OCI-LY3 (cell line): Measurements from ENCODE around the gene SGSM1.

Experiments
- H2AFZ ChIP-seq: fragments of 200-600, 300-600 bp; shearing (Covaris generic); 2 replicates; pipeline ENCODE4 v1.6.0; 2014; ENCODE audit warnings: antibody characterized with exemption, low read depth, low read length
- H3K27ac ChIP-seq: fragments of 200-600, 300-600 bp; sonication (generic); 2 replicates; pipeline ENCODE4 v1.5.1; 2014; ENCODE audit warnings: mild to moderate bottlenecking, low read length, moderate library complexity, mixed read lengths
- H3K27me3 ChIP-seq: fragments of 200-600, 300-600 bp; sonication (generic); 2 replicates; pipeline ENCODE4 v1.6.1; 2014; ENCODE audit warnings: low read depth, low read length, mixed read lengths
- H3K36me3 ChIP-seq: fragments of 200-600, 300-600 bp; sonication (generic); replicated peaks from 2 replicates; pipeline ENCODE3; 2014; ENCODE audit warnings: low read depth, low read length, mixed read lengths
- H3K4me1 ChIP-seq: fragments of 300-600, 200-600 bp; sonication (generic); 2 replicates; pipeline ENCODE4 v1.6.1; 2014; ENCODE audit warnings: low read length, mixed read lengths
- H3K4me2 ChIP-seq: fragments of 200-600, 300-600 bp; sonication (generic); 2 replicates; pipeline ENCODE4 v1.6.1; 2014; ENCODE audit warnings: low read length, mixed read lengths
- H3K4me3 ChIP-seq: fragments of 300-600, 200-600 bp; sonication (generic); 2 replicates; pipeline ENCODE4 v1.5.1; 2014; ENCODE audit warnings: antibody characterized with exemption, mild to moderate bottlenecking, low read length, moderate library complexity
- H3K79me2 ChIP-seq: fragments of 300-600, 200-600 bp; shearing (Covaris generic); 2 replicates; pipeline ENCODE4 v1.6.1; 2014; ENCODE audit warnings: mild to moderate bottlenecking, low read length, mixed read lengths
- H3K9ac ChIP-seq: fragments of 300-600, 200-600 bp; shearing (Covaris generic); 2 replicates; pipeline ENCODE4 v1.6.0; 2014; ENCODE audit warnings: mild to moderate bottlenecking, low read length, moderate library complexity
- H3K9me3 ChIP-seq: fragments of 200-600, 300-600 bp; shearing (Covaris generic); 2 replicates; pipeline ENCODE4 v1.6.1; 2014; ENCODE audit warnings: low read length, mixed read lengths; ENCODE audit not compliant: insufficient read depth
- H4K20me1 ChIP-seq: fragments of 200-600, 300-600 bp; sonication (generic); 2 replicates; pipeline ENCODE4 v1.6.1; 2016; ENCODE audit warnings: low read length, mixed read lengths; ENCODE audit not compliant: insufficient read depth
- EZH2phosphoT487 ChIP-seq: fragments of 200-600 bp; shearing (Covaris generic); IDR thresholded peaks from 2 replicates; pipeline ENCODE4 v1.6.1; 2018; ENCODE audit warnings: antibody characterized with exemption, mixed run types, low read depth
- TF ChIP-seq, protein P1 (sequence below): fragments of 200-600, 300-600 bp; sonication (generic); IDR thresholded peaks from 2 replicates; pipeline ENCODE4 v1.5.1; 2014; ENCODE audit warnings: antibody characterized with exemption, low read length, low read depth

Gene SGSM1

DNA sequence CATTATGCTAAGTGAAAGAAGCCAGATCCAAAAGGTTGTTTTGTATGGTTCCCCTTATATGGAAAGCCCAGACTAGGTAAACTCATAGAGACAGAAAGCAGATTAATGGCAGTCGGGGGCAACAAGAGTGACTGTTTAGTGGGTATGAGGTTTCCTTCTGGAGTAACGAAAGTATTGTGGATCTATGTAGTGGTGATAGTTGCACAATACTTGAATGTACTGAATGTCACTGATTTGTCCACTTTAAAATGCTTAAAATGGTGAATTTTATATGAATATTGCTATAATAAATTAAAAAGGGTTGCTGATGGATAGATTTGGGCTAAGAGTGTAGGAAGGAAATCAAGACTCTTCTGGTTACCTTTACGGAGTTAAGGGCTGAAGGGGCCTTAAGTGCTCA, 10.0 kb upstream of the SGSM1 start:
- Histone ChIP-seq H3K27ac (no peak overlapping the region), H3K4me1 (no peaks in the 10 kb centered on the region), H3K4me3 (no peak overlapping the region), H3K79me2 (no peaks in the 10 kb centered on the region), H3K36me3 (no peaks in the 10 kb centered on the region), H3K9ac (no peak overlapping the region), H3K27me3 (0 out of 2 replicates have a peak, but pooled peaks cover 12% of the 10 kb centered on the region), H3K9me3 (no peaks in the 10 kb centered on the region), H2AFZ (no peak overlapping the region), H3K4me2 (no peak overlapping the region), H4K20me1 (no peaks in the 10 kb centered on the region)
- no peak for TF ChIP-seq EZH2phosphoT487
- TF ChIP-seq, protein P1, sequence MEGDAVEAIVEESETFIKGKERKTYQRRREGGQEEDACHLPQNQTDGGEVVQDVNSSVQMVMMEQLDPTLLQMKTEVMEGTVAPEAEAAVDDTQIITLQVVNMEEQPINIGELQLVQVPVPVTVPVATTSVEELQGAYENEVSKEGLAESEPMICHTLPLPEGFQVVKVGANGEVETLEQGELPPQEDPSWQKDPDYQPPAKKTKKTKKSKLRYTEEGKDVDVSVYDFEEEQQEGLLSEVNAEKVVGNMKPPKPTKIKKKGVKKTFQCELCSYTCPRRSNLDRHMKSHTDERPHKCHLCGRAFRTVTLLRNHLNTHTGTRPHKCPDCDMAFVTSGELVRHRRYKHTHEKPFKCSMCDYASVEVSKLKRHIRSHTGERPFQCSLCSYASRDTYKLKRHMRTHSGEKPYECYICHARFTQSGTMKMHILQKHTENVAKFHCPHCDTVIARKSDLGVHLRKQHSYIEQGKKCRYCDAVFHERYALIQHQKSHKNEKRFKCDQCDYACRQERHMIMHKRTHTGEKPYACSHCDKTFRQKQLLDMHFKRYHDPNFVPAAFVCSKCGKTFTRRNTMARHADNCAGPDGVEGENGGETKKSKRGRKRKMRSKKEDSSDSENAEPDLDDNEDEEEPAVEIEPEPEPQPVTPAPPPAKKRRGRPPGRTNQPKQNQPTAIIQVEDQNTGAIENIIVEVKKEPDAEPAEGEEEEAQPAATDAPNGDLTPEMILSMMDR = no peak

DNA sequence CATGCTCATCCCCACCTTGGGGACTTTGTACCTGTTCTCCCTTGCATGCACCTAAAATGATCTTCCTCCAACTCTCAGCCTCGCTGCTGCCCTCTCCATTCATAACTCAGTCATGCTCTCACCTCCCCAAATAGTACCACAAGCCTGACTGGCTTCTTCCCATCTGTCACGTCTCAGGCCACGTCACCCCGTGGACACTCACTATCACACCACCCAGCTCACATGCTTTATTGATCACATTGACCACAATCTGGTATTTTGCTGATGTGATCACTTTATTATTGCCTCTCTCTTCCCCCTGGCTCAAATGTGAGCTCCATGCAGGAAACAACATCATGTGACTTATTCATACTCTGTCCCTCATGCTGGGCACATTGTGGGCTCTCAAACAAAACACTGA, 9.2 kb upstream of the SGSM1 start:
- Histone ChIP-seq H3K9me3 (no peaks in the 10 kb centered on the region), H2AFZ (no peak overlapping the region), H3K79me2 (no peaks in the 10 kb centered on the region), H3K27ac (no peak overlapping the region), H4K20me1 (no peaks in the 10 kb centered on the region), H3K4me1 (peaks cover 3% of the 10 kb centered on the region), H3K4me3 (no peak overlapping the region), H3K9ac (no peak overlapping the region), H3K36me3 (no peaks in the 10 kb centered on the region), H3K4me2 (no peak overlapping the region), H3K27me3 (0 out of 2 replicates have a peak, but pooled peaks cover 7% of the 10 kb centered on the region)
- TF ChIP-seq, protein P1 = no peak
- TF ChIP-seq EZH2phosphoT487 = no peak

DNA sequence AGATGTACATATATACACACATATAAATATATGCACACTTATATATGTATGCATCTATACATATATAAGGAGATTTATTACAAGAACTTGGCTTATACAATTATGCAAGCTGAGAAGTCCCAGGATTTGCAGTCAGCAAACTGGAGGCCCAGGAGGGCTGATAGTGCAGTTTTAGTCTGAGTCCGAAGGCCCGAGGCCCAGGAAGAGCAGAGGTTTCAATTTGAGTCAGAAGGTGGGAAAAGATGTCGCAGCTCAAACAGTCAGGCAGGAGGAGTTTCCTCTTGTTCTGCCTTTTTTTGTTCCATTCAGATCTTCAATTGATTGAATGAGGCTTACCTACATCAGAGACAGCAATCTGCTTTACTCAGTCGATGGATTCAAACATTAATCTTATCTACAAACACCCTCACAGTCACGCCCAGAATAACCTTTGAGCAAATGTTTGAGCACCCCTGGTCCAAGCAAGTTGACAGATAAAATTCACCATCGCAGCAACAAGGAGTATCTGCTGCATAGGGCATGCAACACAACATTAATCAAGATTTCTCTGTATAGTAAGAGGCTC, 4.0 kb upstream of the SGSM1 start:
- Histone ChIP-seq H3K27me3 (peaks cover 3% of the 10 kb centered on the region; the same call in 1 of the 2 replicates), H3K4me3 (no peak overlapping the region), H3K36me3 (no peaks in the 10 kb centered on the region), H3K4me2 (no peak overlapping the region), H3K4me1 (peaks cover 7% of the 10 kb centered on the region), H3K9me3 (no peaks in the 10 kb centered on the region), H3K27ac (no peak overlapping the region), H3K79me2 (no peaks in the 10 kb centered on the region), H4K20me1 (no peaks in the 10 kb centered on the region), H3K9ac (no peak overlapping the region), H2AFZ (no peak overlapping the region)
- no peak for TF ChIP-seq EZH2phosphoT487
- TF ChIP-seq, protein P1 = no peak

DNA sequence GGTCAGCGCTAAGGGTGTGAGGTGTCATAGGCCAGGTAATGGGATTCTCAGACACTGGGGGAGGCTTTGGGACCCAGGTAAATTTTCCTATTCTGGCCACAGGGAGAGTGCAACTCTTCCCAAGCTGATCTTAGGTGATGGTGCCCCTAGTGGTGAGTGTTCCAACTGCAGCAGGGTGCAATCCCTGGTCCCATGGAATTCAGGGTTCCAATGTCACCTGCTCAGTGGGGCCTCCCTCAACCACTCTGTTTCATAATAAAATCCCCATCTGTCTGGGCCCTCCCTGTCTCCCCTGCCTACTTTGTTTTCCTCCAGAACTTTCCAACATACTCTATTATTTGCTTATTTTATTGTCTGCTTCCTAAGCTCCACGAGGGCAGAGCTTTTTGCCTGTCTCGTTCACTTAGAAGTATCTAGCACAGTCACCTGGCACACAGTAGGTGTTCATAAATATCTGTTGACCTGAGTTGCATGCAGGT, 2.9 kb upstream of the SGSM1 start:
- H3K4me3 ChIP-seq = no peak overlapping the region
- no peak overlapping the region for H2AFZ ChIP-seq
- no peaks in the 10 kb centered on the region; the same call in 1 of the 2 replicates for H3K27me3 ChIP-seq
- no peak overlapping the region for H3K9ac ChIP-seq
- TF ChIP-seq EZH2phosphoT487 = no peak
- TF ChIP-seq, protein P1 = peak; percentile 97
- H3K36me3 ChIP-seq = no peaks in the 10 kb centered on the region
- H3K79me2 ChIP-seq = no peaks in the 10 kb centered on the region
- no peaks in the 10 kb centered on the region for H4K20me1 ChIP-seq
- H3K4me2 ChIP-seq = no peak overlapping the region
- peaks cover 7% of the 10 kb centered on the region for H3K4me1 ChIP-seq
- H3K27ac ChIP-seq = no peak overlapping the region
- no peaks in the 10 kb centered on the region for H3K9me3 ChIP-seq
